GM12873 (cell line): Measurements from ENCODE around the gene TMEM270.

ENCODE experiments used
- CTCF ChIP-seq: IDR thresholded peaks from 2 replicates; pipeline ENCODE4 v1.5.1; 2012; ENCODE audit warnings: low read depth, mild to moderate bottlenecking, moderate library complexity, low read length, control low read depth; ENCODE audit not compliant: insufficient read depth; ENCODE audit errors: missing control alignments

Gene TMEM270

GRCh38 chr7:73896454-73896853, 35.5 kb downstream of the TMEM270 start:
- no peak for TF ChIP-seq CTCF

GRCh38 chr7:73899731-73900142, 38.8 kb downstream of the TMEM270 start:
- TF ChIP-seq CTCF, result no peak

- TF ChIP-seq CTCF, result no peak
These were observed 39.3 kb downstream of the TMEM270 start for GRCh38 chr7:73900286-73900685.

- no peak for TF ChIP-seq CTCF
These were observed 40.4 kb downstream of the TMEM270 start for GRCh38 chr7:73901231-73901822.

- TF ChIP-seq CTCF, result no peak
These were observed 41.1 kb downstream of the TMEM270 start for GRCh38 chr7:73901823-73902597.

GRCh38 chr7:73903321-73904218, 42.6 kb downstream of the TMEM270 start:
- TF ChIP-seq CTCF, result no peak
